D721Med (cell line): Measurements from ENCODE around the gene IL12B.
"Not testable (repeated sequence)": the region's sequence is repeated elsewhere in the genome, so short reads cannot be mapped to it uniquely, and the experiment has no call there.

Experiments
- DNase-seq: peaks from one replicate; pipeline ENCODE4 v3.0.0; 2011; ENCODE audit warnings: low spot score; ENCODE audit not compliant: insufficient read length
- FAIRE-seq: peaks from 2 replicates; lab custom pipeline; 2011; peaks lifted over from hg19 to GRCh38; lab: Jason Lieb, UNC
- TF ChIP-seq, protein P1 (sequence below): IDR thresholded peaks from 2 replicates; pipeline ENCODE4 v1.5.1; 2012; ENCODE audit warnings: mild to moderate bottlenecking, control low read depth; ENCODE audit not compliant: insufficient read depth; ENCODE audit errors: missing control alignments

Gene IL12B

DNA sequence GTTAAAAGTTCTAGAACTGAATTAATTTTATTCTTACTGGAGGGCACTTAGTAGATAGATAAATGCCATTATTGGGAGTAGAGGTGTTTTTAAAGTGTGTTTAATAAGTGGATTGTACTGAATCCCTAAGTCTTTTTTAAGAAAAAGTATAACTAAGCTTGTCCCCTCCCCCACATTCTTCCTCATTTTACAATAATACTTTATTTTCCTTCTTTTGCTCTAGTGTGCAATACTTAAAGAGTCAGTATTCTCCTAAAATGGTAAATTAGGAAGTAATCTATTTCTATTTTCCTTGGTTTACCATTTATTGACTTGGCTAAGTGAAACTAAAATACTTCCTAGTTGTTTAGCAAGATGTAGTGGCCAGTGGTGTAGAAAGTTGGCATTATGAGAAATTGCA lies 55.6 kb downstream of the IL12B start:
- DNase-seq = no peak
- no peak for FAIRE-seq
- TF ChIP-seq, protein P1, sequence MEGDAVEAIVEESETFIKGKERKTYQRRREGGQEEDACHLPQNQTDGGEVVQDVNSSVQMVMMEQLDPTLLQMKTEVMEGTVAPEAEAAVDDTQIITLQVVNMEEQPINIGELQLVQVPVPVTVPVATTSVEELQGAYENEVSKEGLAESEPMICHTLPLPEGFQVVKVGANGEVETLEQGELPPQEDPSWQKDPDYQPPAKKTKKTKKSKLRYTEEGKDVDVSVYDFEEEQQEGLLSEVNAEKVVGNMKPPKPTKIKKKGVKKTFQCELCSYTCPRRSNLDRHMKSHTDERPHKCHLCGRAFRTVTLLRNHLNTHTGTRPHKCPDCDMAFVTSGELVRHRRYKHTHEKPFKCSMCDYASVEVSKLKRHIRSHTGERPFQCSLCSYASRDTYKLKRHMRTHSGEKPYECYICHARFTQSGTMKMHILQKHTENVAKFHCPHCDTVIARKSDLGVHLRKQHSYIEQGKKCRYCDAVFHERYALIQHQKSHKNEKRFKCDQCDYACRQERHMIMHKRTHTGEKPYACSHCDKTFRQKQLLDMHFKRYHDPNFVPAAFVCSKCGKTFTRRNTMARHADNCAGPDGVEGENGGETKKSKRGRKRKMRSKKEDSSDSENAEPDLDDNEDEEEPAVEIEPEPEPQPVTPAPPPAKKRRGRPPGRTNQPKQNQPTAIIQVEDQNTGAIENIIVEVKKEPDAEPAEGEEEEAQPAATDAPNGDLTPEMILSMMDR = no peak

DNA sequence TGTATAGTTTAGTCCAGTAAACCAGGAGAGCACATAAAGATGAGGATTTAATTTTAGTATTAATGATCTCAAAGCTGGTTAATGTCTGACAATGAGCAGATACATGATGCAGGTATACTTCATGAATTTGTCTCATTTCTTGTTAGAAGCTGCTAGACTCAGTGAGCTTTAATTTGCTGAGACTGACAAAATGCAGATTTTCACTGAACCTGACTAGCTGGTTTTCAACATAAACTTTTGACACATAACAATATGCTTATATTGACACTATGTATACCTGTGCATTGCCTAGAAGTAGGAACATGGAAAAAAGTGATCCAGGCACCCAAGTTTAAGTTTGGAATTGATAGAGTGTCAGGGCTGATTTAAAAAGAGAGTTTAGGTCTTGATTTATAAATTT lies 56.4 kb downstream of the IL12B start:
- TF ChIP-seq, protein P1 = no peak
- DNase-seq (no peak), FAIRE-seq (no peak)

DNA sequence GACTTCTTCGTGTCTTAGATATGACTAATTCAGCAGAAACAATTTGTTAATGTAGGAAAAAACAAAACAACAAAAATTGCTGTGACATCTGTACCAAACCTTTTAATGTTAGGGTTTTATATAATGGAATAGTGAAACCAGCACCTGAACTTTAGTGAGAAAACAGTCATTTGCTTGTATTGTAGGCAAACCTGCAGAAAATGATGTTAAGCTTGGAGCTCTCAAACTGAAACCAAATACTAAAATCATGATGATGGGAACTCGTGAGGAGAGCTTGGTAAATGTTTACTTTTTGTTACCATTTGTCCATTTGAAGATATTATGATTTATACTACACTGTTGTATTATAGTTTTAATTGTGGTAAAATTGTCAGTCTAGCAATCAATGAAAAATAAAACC lies 60.6 kb downstream of the IL12B start:
- no peak for FAIRE-seq

DNA sequence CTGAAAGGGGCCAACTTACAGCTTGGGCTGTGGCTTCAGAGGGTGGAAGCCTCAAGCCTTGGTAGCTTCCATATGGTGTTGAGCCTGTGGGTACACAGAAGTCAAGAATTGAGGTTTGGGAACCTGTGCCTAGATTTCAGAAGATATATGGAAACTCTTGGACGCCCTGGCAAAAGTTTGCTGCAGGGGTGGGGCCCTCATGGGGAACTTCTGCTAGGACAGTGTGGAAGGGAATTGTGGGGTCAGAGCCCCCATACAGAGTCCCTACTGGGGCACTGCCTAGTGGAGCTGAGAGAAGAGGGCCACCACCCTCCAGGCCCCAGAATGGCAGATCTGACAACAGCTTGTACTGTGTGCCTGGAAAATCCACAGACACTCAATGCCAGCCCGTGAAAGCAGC lies 63.5 kb downstream of the IL12B start:
- FAIRE-seq, DNase-seq: not testable (repeated sequence)

More for the DNA sequence above, 60.6 kb downstream of the IL12B start:
- no peak for DNase-seq
- TF ChIP-seq, protein P1 = no peak
